Endodermal cell (in vitro differentiated cells): Measurements from ENCODE around the gene ST6GALNAC1. TPM values are rescaled to one million over a fixed set of nuclear protein-coding genes. Genes with fewer than 3 reads are reported as not detected.

Experiments used
- DNase-seq: peaks from one replicate; pipeline ENCODE4 v3.0.0-alpha.2; 2017
- H3K27ac ChIP-seq: 2 replicates; pipeline ENCODE4 v1.5.1; 2013; ENCODE audit warnings: mild to moderate bottlenecking, low read depth, low read length, moderate library complexity
- H3K27me3 ChIP-seq: 2 replicates; pipeline ENCODE4 v1.6.1; 2013; ENCODE audit warnings: mild to moderate bottlenecking, low read length, moderate library complexity; ENCODE audit not compliant: insufficient read depth, control insufficient read depth, poor library complexity, severe bottlenecking
- H3K36me3 ChIP-seq: 2 replicates; pipeline ENCODE4 v1.7.0; 2013; ENCODE audit warnings: mild to moderate bottlenecking, low read length, moderate library complexity; ENCODE audit not compliant: control insufficient read depth, insufficient read depth
- H3K4me1 ChIP-seq: one replicate; pipeline ENCODE4 v1.7.0; 2013; ENCODE audit warnings: low read length; ENCODE audit not compliant: control insufficient read depth, insufficient read depth
- H3K4me3 ChIP-seq: 2 replicates; pipeline ENCODE4 v1.5.1; 2013; ENCODE audit warnings: mild to moderate bottlenecking, low read length, moderate library complexity
- H3K9ac ChIP-seq: 2 replicates; pipeline ENCODE4 v1.6.1; 2013; ENCODE audit warnings: mild to moderate bottlenecking, low read length, moderate library complexity; ENCODE audit not compliant: poor library complexity, severe bottlenecking; ENCODE audit errors: extremely low read depth
- H3K9me3 ChIP-seq: 2 replicates; pipeline ENCODE4 v1.6.1; 2013; ENCODE audit warnings: mild to moderate bottlenecking, low read length, moderate library complexity; ENCODE audit not compliant: control insufficient read depth
- H3K27ac Mint-ChIP-seq: 2 replicates; pipeline ENCODE4 v1.8.0; 2020; ENCODE audit warnings: mixed read lengths
- H3K27me3 Mint-ChIP-seq: 2 replicates; pipeline ENCODE4 v1.8.0; 2021; ENCODE audit warnings: mild to moderate bottlenecking, mixed read lengths; ENCODE audit not compliant: insufficient read depth
- H3K36me3 Mint-ChIP-seq: 2 replicates; pipeline ENCODE4 v1.8.0; 2020; ENCODE audit warnings: low read depth, mixed read lengths
- H3K4me1 Mint-ChIP-seq: 2 replicates; pipeline ENCODE4 v1.8.0; 2020; ENCODE audit warnings: mixed read lengths
- H3K4me3 Mint-ChIP-seq: 2 replicates; pipeline ENCODE4 v1.8.0; 2020; ENCODE audit warnings: mild to moderate bottlenecking, moderate library complexity, mixed read lengths
- H3K9me3 Mint-ChIP-seq: 2 replicates; pipeline ENCODE4 v1.8.0; 2020; ENCODE audit warnings: mild to moderate bottlenecking, mixed read lengths
- WGBS, 2 experiments: methylation state at CpG; one replicate each; pipeline versions ENCODE4 v1.1.5 to v1.1.7; 2013; ENCODE audit warnings: missing lambda C conversion rate in 2 of 2, mixed read lengths in 1 of 2; ENCODE audit not compliant: insufficient coverage in 1 of 2, insufficient read length in 1 of 2; 5-methylcytosine and 5-hydroxymethylcytosine counted together
- total RNA-seq, 2 donors: library from RNA; stranded (reverse); fragmentation: NEBNext Ultra II Directional in 1 of 2; extraction: Animal tissue kit (Norgen Biotek cat#: 25700) in 1 of 2; gene quantifications; 2 replicates in 1 of 2; 3 replicates in 1 of 2; pipeline ENCODE4 v1.2.1, GENCODE V29; 2021
- TF ChIP-seq, protein P1 (sequence below): fragments of 200-600 bp; sonication (generic); conservative IDR thresholded peaks from 2 replicates; pipeline ENCODE4 v1.5.0; 2021; ENCODE audit warnings: antibody characterized with exemption, mild to moderate bottlenecking

ST6GALNAC1 gene
- total RNA-seq, 2 donors from 2014 or later: not detected

DNA sequence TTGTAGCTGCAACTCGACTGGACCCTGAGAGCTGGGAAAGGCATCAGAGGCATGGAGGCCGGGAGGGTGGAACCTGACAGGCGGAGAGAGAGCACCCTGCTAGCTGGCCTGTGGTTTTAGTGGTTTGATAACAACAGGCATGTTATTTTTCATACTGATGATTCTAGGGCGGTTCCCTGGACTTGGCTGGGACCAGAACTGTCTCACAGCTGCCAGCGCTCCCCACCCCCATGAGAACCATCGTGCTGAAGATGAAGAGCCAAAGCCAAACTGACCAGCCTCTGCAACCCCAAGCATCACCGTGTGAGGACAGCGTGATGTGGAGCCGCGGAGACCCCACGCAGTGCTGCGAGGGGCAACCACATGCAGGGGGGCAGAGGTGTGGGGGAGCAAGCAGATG is 38.7 kb upstream of the ST6GALNAC1 start:
- Histone ChIP-seq H3K9me3 (no peaks in the 10 kb centered on the region), H3K4me3 (no peak overlapping the region), H3K36me3 (peaks cover 15% of the 10 kb centered on the region), H3K27me3 (no peaks in the 10 kb centered on the region), H3K9ac (no peak overlapping the region), H3K27ac (no peak overlapping the region), H3K4me1 (no peaks in the 10 kb centered on the region)
- TF ChIP-seq, protein P1, sequence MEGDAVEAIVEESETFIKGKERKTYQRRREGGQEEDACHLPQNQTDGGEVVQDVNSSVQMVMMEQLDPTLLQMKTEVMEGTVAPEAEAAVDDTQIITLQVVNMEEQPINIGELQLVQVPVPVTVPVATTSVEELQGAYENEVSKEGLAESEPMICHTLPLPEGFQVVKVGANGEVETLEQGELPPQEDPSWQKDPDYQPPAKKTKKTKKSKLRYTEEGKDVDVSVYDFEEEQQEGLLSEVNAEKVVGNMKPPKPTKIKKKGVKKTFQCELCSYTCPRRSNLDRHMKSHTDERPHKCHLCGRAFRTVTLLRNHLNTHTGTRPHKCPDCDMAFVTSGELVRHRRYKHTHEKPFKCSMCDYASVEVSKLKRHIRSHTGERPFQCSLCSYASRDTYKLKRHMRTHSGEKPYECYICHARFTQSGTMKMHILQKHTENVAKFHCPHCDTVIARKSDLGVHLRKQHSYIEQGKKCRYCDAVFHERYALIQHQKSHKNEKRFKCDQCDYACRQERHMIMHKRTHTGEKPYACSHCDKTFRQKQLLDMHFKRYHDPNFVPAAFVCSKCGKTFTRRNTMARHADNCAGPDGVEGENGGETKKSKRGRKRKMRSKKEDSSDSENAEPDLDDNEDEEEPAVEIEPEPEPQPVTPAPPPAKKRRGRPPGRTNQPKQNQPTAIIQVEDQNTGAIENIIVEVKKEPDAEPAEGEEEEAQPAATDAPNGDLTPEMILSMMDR: no peak
- H3K36me3 Mint-ChIP-seq: peaks cover 12% of the 10 kb centered on the region
- H3K4me3 Mint-ChIP-seq: no peak overlapping the region
- WGBS, 2 experiments: 96 to 100% methylated on average over 8 to 12 of the region's 12 CpGs
- no peaks in the 10 kb centered on the region for H3K27me3 Mint-ChIP-seq
- no peak overlapping the region for H3K27ac Mint-ChIP-seq
- peaks cover 5% of the 10 kb centered on the region for H3K4me1 Mint-ChIP-seq
- H3K9me3 Mint-ChIP-seq: no peaks in the 10 kb centered on the region
- DNase-seq: no peak

DNA sequence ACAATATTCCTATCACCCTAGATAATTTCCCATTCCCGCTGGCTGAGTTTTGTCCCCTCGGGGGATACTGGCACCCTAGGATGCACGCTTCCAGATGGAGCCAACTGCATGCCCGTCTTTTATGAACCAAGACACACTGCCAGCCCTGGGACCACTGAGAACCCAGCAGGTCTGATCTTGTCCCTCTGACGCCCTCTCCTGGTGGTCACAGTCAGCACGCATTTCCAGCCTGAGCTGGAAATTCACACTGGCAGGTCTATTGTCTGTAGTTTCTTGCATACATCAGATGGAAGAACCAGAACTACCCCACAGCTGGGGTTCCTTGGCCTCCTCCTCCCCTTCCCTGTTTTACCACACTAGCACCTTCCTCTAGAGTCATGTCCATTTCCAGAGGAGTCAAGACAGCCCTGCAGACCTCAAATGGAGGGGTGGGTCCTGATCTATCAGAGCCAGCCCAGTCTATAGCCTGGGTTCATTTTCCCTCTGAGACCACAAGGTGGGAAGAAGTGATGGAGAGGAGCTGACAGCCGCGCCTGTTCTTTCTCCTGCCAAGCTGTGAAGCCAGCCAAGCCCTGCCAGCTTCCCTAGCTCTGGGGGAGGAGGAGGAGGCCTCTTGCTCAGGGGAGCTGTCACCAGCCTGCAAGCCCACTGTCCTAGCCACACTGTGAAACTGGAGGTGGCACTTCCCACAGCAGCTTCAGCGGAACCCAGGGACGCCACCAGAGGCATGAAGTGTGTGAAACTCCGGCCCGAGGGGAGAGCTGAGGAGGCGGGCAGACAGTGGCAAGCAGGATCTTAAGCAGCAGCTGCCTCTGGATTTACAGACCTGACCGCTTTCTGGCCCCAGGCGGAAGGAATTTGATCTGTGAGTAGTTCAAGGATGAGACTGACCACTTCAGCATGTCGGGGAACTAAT is 37.9 kb upstream of the ST6GALNAC1 start:
- no peak overlapping the region for H3K27ac Mint-ChIP-seq
- H3K4me3 Mint-ChIP-seq: no peak overlapping the region

DNA sequence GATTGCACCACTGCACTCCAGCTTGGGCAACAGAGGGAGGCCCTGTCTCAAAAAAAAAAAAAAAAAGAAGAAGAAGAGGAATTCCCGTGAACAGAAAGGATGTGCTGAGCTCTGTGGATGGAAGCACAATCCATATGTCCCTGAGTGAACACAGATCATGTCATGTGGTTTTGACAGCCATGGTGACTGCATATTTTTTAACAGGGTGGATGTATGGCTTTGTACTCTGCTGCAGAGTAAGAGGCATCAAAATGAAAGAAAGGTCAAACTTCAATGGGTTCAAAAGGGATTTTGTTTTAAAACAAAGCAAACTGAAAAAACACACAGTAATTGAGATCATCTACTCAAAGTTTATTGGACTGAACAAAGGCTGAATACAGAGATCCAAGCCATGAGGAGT is 35.7 kb upstream of the ST6GALNAC1 start:
- H3K27me3 Mint-ChIP-seq: peaks cover 2% of the 10 kb centered on the region
- no peaks in the 10 kb centered on the region for H3K27me3 ChIP-seq
- H3K4me1 ChIP-seq: no peaks in the 10 kb centered on the region
- H3K27ac Mint-ChIP-seq: no peak overlapping the region
- peaks cover 14% of the 10 kb centered on the region for H3K36me3 Mint-ChIP-seq
- no peak overlapping the region for H3K4me3 ChIP-seq
- no peak overlapping the region for H3K27ac ChIP-seq
- no peak for DNase-seq
- H3K9ac ChIP-seq: no peak overlapping the region
- peaks cover 15% of the 10 kb centered on the region for H3K36me3 ChIP-seq
- H3K9me3 Mint-ChIP-seq: peaks cover 3% of the 10 kb centered on the region
- H3K4me1 Mint-ChIP-seq: peaks cover 5% of the 10 kb centered on the region
- H3K4me3 Mint-ChIP-seq: no peak overlapping the region
- H3K9me3 ChIP-seq: no peaks in the 10 kb centered on the region
- WGBS, 2 experiments: 95 to 100% methylated on average over 1 of the region's 1 CpG
- TF ChIP-seq, protein P1: no peak

More for the DNA sequence above, 37.9 kb upstream of the ST6GALNAC1 start:
- TF ChIP-seq, protein P1: peak; percentile 90
- H3K27ac ChIP-seq: peak overlapping the region; percentile 44
- Mint-ChIP-seq H3K4me1 (peaks cover 5% of the 10 kb centered on the region), H3K36me3 (peaks cover 12% of the 10 kb centered on the region), H3K27me3 (no peaks in the 10 kb centered on the region), H3K9me3 (no peaks in the 10 kb centered on the region)
- no peak overlapping the region for H3K4me3 ChIP-seq
- no peaks in the 10 kb centered on the region for H3K27me3 ChIP-seq
- no peak overlapping the region for H3K9ac ChIP-seq
- peaks cover 15% of the 10 kb centered on the region for H3K36me3 ChIP-seq
- no peaks in the 10 kb centered on the region for H3K4me1 ChIP-seq
- H3K9me3 ChIP-seq: no peaks in the 10 kb centered on the region
- WGBS, 2 experiments: 65 to 69% methylated on average over 12 to 16 of the region's 16 CpGs
- DNase-seq: peak; percentile 98
